ENCODE results near the gene BTBD9. TPM values are rescaled to one million over a fixed set of nuclear protein-coding genes. Genes with fewer than 3 reads are reported as not detected.
A peak's percentile ranks its signal among the peaks of the same experiment; 100 is the strongest.

The BTBD9 gene
- 7.7 TPM for polyA plus RNA-seq (ENCODE audit: insufficient read length)

DNA sequence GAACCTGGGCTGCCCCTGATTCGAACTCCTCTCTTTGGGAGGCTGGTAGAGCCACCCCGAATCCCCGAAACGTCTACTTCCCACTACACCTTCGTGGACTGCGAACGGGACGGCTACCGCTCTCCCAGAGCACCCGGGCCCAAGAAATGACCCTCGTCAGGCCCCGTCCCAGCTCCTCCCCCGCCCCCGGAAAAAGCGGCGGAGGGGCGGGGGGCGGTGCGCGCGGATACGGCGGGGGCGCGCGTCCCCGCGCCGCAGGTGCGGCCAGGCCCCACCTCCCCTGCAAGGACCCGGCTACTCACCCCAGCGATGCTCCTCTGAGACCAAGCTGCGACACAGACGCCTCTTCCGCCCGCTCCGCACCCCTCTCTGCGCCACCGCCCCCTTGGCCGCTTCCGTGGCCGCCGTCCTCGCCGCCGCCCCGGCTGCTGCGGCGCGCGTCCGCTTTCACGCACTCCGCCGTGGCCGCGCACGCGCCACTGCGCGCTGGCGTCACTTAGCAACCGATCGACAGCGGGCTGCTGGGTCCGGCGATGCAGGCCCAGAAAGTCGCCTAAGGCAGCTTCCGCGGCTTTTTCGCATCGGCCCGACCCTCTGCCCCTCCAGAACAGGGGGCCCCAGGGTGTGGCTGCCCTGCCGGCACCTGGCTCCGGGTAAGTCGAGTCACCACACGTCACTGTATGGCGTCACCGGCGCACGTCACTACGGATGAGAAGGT is at the start of gene BTBD9:
Gene BTBD9 (minus strand): TSS at position 432 of the 718 bp plus-strand sequence.
- peak; percentile 80 for DNase-seq (ENCODE audit: low read depth)

DNA sequence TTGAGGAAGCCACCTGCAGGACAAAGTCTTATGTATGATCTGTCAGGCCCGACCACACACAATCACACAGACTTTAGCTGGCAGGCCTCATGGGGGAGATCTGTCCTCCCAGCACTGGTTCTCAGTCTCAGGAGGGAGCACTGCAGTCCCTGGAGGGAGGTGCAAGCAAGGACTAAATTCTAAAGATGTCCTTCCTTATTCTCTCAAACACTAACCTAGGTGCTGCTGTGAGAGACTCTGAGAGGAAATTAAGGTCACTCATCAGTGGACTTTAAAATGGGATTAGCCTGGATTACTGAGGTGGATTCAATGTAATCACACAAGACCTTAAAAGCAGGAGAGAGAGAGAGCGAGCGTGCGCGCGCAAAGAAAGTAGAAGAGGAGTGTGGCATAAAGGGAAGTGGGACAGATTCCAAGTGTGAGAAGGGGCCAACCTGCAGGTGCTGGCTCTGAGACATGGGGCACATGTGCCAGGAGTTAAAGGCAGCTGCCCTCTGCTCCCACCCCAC is 48.9 kb upstream of the BTBD9 start:
- DNase-seq (ENCODE audit: low read depth) = no peak

DNA sequence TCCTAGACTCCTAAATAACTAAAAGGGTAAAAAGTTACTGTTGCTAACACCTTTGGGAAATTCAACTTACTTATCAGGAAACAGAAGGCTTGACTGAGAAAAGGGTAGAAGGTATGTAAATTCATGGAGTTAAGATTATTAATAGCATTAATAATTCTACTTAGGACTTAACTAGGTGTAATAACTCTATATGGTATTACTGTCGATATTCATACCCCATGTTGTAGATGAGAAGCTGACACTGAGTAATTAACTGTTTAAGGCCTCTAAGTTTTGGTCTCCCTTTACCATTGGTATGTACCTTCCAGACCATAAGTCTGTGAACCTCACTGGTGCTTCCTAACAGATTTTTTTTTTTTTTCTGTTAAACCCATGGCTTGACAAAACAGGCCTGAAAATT is 47.8 kb upstream of the BTBD9 start:
- DNase-seq (ENCODE audit: low read depth) = no peak

DNA sequence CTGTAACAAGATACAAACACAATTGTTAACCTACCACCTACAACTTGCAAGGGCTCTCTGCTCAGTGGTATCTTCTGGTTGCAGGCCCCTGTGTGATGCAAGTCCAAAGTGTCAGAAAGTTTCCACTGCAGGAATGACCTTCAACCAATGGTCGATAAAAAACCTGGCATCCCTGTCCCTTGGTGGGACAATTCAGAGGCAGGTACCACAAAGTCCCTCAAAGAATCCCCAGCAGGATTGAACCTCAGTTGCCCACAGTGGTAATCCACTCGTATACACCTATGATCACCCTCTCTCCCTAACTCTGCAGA is 47.3 kb upstream of the BTBD9 start:
- no peak for DNase-seq (ENCODE audit: low read depth)

DNA sequence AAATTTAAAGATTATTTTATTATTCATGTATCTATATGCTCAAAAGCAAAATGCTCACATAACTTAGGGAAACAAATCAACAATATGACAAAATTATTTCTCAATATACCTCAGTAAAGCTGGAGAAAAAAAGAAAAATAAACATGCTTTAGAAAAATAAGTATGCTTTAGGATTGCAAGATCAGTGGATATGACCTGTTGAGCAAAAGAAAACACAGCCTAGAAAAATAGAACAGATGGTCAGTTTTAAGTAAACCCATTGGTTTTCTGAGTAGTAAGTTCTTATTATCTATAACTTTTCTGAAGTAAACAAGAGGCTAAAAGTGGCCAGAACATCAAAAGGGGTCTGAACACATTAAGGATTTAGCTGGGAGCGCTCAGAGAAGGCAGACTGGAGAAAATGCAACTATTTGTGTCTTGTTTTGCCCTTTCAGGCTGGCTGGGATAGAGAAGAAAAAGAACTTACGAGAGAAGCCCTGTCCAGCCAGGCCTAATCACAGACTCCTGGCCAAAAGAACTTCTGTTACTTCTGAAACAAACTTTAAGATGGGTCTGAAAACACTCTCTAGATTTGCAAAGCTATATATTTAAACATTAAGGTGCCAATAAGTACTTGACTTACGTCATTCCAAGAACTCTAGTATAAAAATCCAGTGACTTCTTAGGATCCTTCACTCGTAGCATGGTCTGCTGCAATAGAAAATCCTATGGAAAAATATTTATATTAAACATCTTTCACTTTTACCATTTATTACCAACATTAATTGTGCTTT is 46.7 kb upstream of the BTBD9 start:
- no peak for DNase-seq (ENCODE audit: low read depth)

DNA sequence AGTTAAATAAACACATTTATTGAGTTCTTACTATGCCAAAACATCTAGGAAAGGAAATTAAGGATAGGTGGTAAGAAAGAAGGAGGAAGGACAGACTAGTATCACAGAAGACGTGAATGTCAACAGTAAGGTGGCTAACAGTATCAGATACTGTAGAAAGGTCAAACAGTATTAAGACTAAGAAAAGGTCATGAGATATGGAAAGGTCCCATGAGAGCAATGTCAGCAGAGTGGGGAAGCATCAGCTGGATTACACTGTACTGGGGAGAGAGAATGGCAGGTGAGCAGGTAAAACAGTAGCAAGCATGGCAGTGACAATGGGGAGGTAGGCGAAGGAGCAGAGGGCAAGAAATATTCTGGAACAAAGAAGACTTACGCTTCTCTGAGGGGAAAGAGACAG is 45.2 kb upstream of the BTBD9 start:
- DNase-seq (ENCODE audit: low read depth) = no peak

DNA sequence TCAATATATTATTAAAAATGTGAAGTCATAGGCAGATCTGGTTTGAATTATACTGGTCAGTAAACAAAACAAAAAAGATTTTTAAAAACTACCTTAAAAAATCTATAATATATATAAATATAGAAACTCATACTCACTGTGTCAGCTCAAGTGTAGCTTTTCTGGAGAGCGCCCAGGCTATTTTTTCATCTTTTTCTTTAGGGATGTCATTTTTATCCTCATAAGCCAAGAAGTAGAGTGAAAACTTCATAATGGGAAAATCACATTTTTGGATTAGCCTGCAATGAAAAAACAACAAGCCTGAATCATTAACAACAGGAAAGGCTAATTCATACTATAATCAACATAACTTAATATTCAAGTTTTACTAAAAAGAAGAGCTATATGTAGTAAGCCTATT is 44.5 kb upstream of the BTBD9 start:
- no peak for DNase-seq (ENCODE audit: low read depth)

DNA sequence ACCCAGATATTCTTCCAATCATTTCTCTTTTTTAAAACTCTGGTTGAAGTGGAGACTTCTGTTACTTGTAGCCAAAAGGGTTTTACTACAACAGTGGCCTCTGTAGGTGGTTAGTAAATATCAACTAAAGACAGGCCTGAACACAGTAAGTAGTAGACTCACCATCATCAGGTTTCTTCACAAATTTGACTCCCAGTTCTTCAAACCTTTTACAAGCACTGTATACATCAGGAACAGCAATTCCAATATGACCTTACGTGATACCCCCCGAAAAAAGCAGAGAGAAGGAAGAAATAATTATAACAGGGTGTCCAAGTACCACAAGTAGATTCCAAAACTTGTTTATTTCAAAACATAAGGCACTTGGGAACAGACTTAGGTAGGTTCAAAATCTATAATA is 42.1 kb upstream of the BTBD9 start:
- DNase-seq (ENCODE audit: low read depth) = no peak

DNA sequence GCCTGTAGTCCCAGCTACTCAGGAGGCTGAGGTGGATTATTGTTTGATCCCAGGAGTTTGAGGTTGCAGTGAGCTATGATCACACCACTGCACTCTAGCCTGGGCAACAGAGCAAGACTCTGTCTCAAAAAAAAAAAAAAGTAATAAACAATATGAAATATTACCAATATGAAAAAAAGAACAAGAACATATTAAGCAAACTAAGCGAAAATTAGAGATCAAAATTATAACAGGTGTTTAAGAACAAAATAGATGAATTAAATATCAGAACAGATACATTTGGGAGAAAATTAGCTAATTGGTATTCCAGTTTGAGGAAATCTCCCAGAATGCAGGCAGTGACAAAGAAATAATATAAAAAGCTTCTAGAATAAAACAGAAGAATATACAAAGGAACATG is 39.9 kb upstream of the BTBD9 start:
- no peak for DNase-seq (ENCODE audit: low read depth)

DNA sequence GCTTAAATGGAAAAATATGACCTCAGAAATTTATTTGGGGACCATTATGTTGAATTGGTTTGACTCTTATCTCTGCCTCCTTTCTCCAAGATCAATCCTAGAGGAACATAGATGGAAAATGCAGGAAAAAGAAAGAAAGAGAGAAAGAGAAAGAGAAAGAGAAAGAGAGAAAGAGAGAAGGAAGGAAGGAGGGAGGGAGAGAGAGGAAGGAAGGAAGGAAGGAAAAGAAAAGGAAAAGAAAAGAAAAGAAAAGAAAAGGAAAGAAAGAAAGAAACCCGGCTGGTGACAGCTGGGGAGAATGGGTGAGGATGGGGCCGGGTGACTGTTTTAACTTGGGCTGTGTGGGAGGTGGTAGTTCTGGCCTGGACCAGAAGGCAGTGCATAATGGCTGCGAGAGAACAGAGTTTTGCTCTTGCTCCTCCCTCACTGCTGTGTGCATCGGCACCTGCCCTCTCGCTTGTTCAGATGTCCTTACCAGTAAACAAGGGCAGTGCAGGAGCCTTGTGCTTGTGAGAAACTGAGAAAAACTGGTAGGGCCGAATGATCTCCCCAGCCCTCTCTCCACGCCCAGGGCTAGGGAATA is 38.5 kb upstream of the BTBD9 start:
- DNase-seq (ENCODE audit: low read depth) = no peak

DNA sequence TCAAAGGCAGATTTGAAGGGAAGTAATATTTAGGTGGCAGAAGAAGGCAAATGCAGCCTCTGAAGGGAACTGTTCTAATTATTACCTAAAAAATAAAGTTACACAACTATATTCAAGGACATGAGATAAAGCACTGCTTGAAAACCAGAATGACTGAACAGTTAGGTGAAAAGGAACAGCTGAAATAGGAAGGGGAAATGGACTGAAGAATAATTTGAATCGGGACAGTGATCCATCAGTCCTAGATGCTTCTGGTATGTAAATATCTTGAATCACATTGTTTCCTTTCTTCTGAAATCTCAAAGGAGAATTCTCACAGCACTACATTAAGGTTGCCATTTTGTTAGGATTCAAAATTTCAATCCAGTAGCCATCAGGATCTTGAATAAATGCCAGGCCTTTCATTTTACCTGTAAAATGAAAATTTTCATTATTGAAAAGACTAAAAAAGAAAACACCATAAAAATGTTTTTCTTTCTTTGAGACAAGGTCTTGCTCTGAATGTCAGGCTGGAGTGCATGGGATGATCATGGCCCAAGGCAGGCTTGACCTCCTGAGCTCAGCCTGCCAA is 37.3 kb upstream of the BTBD9 start:
- DNase-seq (ENCODE audit: low read depth) = no peak

DNA sequence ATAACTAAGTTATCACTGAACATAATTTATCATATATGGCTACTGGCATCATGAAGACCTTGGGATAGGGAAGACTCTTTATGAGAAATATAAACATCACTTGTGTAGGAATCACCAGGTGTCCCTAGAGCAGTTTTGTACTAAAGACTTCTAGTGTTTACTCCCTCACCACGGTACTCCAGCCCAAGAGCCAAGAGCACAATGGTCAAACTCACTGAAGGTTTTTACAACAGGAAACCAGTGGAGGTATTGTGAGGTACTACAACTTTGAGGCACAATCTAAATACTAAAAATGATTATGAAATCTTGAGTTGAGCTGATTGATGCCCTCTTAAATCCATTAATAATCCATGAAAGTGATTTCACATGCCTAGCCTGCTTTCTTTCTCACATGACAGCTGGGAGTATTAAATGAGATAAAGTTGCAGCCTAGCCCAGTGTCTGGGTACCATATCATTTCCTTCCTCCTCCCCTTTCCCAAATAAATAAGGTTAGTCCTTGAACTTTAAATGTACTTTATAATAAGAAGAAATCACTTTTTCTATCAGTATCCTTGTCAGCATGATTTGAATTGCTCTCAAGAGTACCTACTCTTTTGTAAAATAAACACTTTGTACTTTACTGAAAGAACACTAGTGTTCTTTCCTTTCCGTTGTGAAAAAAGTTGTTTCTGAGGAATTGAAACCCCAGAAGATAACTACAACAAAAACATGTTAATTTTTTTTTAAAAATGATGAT is 36.7 kb upstream of the BTBD9 start:
- no peak for DNase-seq (ENCODE audit: low read depth)

DNA sequence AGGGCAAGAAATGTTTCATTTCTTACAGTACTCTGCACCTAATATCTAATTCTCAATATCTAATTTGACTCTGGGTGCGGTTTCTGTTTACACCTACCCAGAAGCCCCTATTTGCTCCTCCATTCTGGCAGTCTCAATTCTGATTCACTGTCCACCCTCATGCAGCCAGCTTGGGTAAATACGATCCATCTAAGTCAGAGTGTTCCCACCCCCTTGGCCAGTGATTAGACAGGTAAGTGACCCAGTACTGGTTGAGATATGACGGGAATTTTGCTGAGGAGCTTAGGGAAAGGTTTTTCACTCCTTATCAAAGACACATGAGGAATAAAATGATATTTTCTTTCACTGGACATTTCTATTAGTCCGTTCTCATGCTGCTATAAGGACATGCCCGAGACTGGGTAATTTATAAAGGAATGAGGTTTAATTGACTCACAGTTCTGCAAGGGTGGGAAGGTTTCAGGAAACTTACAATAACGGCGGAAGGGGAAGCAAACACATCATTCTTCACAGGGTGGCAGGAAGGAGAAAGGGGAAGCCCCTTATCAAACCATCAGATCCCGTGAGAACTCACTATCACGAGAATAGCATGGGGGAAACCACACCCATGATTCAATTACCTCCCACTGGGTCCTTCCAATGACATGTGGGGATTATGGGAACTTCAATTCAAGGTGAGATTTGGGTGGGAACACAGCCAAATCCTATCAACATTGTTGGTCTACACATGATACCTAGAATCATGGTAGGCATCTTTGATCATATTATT is 33.9 kb upstream of the BTBD9 start:
- DNase-seq (ENCODE audit: low read depth) = no peak

DNA sequence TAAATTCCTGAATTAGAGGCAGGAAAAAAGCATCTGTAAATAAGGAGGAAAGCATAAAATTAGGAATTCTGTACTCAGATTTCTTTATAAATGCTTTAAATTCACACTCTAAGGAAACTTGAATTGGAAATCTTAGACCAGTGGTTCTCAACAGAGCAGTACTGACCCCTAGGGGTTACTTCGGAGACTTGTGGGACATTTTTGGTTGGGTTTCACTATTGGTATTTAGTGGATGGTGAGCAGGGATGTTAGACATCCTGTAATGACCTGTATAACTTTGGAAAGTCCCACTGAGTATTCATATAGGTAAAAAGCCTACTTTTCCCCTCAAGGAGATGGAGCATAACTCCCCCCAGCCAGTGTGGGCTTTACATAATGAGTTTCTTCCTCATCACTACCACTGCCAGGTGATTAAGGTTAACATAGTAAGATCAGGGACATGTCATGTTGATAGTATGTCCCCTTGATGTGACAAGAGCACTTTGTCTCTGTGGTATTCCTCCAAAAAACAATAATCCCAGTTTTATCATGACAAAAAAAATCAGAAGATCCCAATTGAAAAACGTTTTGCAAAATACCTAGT is 32.2 kb upstream of the BTBD9 start:
- DNase-seq (ENCODE audit: low read depth) = peak; percentile 9

DNA sequence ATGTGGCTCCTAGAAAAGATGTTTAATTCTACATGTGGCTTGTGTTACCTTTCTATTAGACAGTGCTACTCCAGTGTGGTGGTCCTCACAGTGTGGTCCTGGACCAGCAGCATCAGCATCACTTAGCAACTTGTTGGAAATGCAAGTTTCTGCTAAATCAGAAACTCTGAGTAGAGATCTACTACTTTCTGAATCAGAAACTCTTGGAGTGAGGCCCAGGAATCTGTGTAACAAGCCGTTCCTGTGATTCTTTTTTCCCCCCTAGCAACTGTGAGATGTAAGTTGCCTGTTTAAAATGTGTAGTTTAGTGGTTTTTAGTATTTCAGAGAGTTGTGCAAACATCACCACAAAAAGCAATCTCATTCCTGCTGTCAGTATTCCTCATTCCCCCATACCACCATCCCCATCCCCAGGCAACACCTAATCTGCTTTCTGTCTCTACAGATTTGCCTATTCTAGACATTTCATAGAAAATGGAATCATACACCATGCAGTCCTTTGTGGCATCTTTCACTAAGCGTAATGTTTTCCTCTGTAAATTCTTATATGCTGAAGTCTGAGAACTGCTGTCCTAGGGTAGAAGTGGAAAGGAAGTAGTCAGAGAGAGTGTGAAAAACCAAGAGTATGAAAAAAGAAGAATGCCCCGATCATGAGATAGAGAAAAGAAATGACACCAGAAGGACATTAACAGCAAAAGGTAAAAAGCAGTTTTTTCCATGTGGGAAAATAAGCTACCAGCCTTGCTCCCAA is 18.9 kb upstream of the BTBD9 start:
- no peak for DNase-seq (ENCODE audit: low read depth)

DNA sequence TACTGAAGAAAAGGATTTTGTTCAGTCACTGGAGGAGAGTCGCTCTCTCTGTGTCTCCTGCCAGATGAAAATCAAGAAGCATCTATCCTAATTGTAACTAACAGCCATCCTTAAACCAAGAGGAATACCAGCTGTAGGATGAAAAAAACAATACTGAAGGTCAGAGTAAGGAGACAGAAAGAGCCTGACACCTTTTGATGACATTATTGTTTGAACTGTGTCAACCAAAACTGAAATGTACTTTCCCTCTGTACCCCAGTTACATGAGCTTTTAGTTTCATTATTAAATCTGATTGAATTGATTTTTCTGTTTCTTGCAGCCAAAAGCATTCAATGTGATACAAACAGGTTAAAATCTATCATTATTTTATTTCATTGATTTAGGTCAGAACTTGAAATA is 17.2 kb upstream of the BTBD9 start:
- no peak for DNase-seq (ENCODE audit: low read depth)

DNA sequence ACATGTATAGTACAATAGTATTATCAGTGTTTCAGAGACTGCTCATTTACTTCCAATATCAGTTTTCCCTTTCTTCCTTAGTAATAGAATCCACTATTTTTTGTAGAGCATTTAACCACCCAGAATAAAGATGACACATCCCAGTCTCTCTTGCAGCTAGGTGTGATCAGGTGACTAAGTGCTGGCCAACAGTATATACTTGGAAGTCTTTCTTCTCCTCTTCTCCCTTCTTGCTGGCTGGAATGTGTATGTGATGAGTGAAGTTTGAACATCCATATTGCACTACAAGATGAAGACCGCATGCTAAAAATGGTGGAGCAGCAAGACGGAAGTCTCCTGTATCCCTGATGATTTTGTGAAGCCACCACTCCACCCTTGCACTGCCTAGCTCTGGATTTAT is 14.5 kb upstream of the BTBD9 start:
- no peak for DNase-seq (ENCODE audit: low read depth)

DNA sequence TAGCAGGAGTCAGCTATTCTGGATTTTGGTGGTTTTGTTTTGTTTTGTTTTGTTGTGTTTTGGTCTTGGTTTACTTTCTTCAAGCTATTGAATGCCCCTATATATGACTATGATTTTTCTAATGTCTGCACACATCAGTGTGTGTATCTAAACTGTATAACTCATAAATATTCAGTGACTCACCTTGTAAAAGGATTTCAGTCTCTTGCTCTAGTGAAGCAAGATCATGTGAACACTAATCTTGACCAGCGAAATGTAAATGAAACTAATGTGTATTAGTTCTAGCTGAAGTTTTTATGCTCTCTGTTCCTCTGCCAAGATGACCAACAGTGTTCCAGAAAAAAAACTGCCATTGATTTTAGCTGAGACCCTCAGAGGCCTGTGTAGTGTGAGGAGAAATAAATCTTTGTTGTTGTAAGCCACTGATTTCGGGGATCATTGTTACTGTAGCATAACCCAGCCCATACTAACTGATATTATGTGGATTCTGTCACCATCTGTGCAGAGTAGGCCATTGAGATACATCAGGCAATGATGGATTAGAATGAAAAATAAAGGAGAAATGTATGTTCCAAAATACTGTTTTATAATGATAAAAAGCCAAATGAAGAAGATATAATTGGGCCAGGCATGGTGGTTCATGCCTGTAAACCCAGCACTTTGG is 11.5 kb upstream of the BTBD9 start:
- DNase-seq (ENCODE audit: low read depth) = no peak

DNA sequence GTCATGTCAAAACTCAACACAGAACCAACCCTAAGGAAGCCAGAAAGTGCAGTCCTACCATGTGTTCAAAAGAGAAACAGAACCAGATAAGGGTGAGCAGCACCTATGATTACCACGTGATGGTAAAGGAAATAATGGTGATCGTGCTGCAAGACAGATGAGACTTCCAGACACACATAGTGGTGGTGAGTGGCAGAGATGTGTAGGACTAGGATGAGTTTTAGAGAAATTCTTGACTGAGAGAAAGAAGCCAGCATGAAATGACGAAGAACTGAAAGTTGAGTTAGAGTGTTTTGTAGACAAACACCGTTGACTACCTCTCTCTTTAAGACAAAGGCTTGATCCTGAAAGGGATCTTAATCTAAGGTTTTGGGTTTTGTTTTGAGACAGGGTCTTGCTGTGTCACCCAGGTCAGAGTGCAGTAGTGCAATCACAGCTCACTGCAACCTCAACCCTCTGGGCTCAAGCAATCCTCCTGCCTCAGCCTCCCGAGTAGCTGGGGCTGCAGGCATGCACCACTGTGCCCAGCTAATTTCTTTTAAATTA is 10.6 kb upstream of the BTBD9 start:
- DNase-seq (ENCODE audit: low read depth) = no peak
